SK-N-MC (cell line): Measurements from ENCODE around the gene TMEM45A.

ENCODE experiments used
- EZH2 ChIP-seq: fragments of 200-600 bp; sonication (generic); IDR thresholded peaks from one replicate; pipeline ENCODE4 v1.6.1; 2017; ENCODE audit warnings: antibody characterized with exemption
- FOXP2 ChIP-seq: optimal IDR thresholded peaks from 2 replicates; pipeline ENCODE3; 2011; ENCODE audit warnings: mild to moderate bottlenecking, moderate library complexity; ENCODE audit not compliant: insufficient read depth; ENCODE audit errors: extremely low read length, control extremely low read depth

DNA sequence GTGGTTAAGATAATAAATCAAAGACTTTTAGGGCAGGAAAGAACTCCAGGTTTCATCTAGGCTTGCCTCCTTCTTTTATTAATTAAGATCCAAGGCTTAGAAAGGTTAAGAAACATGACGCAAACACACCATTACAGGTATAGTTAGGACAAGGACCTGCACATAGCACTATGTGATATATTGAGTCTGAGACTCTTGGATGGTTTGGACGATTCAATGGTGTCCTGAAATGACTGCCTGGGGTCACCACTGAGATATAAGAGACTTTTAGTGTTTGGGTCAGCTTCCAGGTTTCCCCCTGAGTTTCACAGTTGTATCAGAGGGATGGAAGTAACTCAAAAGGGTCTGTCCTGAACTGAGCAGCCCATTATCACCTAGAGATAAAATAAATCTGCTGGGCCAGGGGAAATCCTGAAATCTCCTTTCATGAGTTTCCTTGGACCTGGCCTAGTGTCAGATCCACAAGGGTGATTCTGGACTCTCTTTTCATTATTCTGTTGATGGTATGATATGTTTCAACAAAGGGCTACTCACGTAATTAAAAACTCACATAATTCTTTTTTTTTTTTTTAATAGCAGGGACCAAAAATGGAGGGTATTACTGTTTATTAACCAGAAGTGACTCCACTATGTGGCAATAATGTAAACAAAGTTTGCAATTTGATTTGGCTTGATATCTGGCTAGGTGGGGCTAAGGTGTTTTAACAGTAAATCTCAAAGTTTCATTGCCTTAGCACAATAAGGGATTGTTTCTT, 61.4 kb downstream of the TMEM45A start:
- no peak for TF ChIP-seq FOXP2
- TF ChIP-seq EZH2, result no peak
